ENCODE results near the gene RASA4. TPM values are rescaled to one million over a fixed set of nuclear protein-coding genes. Genes with fewer than 3 reads are reported as not detected.
"Not testable (repeated sequence)": the region's sequence is repeated elsewhere in the genome, so short reads cannot be mapped to it uniquely, and the experiment has no call there.

RASA4 gene
- polyA plus RNA-seq, 1 of the 3 experiments (the other 2 are of a cell fraction) = 31.7 TPM

DNA sequence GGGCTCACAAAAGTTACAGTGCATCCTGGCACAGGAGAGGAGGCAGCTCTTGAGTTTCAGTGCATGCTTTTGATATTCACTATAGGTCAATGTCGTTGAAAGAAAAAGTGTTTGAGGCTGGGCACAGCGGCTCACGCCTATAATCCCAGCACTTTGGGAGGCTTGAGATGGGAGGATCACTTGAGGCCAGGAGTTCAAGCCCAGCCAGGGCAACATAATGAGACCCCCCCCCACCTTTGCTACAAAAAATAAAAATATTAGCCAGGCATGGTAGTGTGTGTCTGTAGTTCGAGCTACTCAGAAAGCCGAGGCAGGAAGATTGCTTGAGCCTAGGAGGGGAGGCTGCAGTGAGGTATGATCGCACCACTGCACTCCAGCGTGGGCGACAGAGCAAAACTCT, 1.6 kb upstream of the RASA4 start:
- DNase-seq, CTCF ChIA-PET: not testable (repeated sequence)

DNA sequence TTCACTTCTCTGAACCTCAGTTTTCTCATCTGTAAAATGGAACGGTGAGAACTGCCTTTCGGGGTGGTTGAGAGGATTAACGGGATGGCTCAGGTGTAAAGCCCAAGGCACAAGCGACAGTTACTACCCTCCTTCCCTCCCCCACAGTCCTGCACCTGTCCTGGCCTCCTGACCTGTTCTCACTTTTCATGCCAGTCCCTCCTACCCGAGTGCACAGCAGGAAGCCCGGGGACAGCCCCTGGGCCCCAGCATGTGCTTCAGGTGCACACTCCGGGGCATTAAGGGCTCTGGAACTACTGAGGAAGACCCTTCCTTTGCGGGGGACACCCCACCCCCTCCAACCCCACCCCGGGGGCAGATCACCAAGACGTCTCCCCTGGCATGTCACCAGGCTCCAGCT, 626 bp downstream of the RASA4 start:
- H3K27ac ChIP-seq (ENCODE audit: low read depth in 2 of 2, low read length in 1 of 2); H3K4me1 ChIP-seq (ENCODE audit: control insufficient read depth in 1 of 2, insufficient read depth in 2 of 2, low read depth in 1 of 2, low read length in 1 of 2); DNase-seq; H2AFZ ChIP-seq (ENCODE audit: low read depth); H3K79me2 ChIP-seq (ENCODE audit: insufficient read depth); H3K27me3 ChIP-seq (ENCODE audit: insufficient read depth); H3F3A ChIP-seq (replicated peaks; ENCODE audit: insufficient read depth); H3K36me3 ChIP-seq (replicated peaks in 1 of 2; ENCODE audit: control insufficient read depth in 1 of 2, insufficient read depth in 2 of 2, low read length in 1 of 2); CTCF ChIA-PET; H3K4me3 ChIP-seq (ENCODE audit: low read depth in 2 of 2, low read length in 1 of 2); H3K9ac ChIP-seq; H3K9me3 ChIP-seq; H3K9me2 ChIP-seq; H4K20me1 ChIP-seq (ENCODE audit: insufficient read depth); POLR2A ChIA-PET; H3K4me2 ChIP-seq: not testable (repeated sequence)
- no CpG with 5 or more reads among the region's 10 CpGs for WGBS (ENCODE audit: low lambda C conversion rate)

More for the DNA sequence above, 1.6 kb upstream of the RASA4 start:
- 85% methylated on average over 4 of the region's 8 CpGs for WGBS (ENCODE audit: low lambda C conversion rate)
- H3F3A ChIP-seq (replicated peaks; ENCODE audit: insufficient read depth); H3K79me2 ChIP-seq (ENCODE audit: insufficient read depth); H3K9me3 ChIP-seq; H4K20me1 ChIP-seq (ENCODE audit: insufficient read depth); POLR2A ChIA-PET; H3K27me3 ChIP-seq (ENCODE audit: insufficient read depth); H3K4me3 ChIP-seq (ENCODE audit: low read depth in 2 of 2, low read length in 1 of 2); H2AFZ ChIP-seq (ENCODE audit: low read depth); H3K9me2 ChIP-seq; H3K4me1 ChIP-seq (ENCODE audit: control insufficient read depth in 1 of 2, insufficient read depth in 2 of 2, low read depth in 1 of 2, low read length in 1 of 2); H3K9ac ChIP-seq; H3K4me2 ChIP-seq; H3K36me3 ChIP-seq (replicated peaks in 1 of 2; ENCODE audit: control insufficient read depth in 1 of 2, insufficient read depth in 2 of 2, low read length in 1 of 2); H3K27ac ChIP-seq (ENCODE audit: low read depth in 2 of 2, low read length in 1 of 2): not testable (repeated sequence)

DNA sequence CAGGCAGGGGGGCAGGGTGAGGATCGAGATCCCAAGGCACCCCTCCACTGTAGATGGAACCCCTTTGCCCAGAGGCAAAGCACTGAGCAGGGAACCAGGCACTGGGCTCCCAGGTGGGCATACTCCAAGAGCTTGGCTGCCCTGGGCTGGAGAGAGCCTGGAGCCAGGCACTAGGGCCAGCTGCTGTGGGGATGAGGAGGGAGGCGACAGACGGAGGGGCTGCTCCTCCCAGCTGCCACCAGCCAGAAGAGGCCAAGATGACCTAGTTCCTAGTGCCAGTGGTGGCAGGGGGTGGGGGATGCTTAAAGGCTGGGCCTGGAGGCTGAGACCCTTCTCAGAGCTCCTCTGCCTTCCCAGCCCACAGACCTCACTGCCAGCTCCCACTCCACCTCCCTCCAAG, 1.7 kb downstream of the RASA4 start:
- WGBS (ENCODE audit: low lambda C conversion rate) = no CpG with 5 or more reads among the region's 3 CpGs
- H3K4me1 ChIP-seq (ENCODE audit: control insufficient read depth in 1 of 2, insufficient read depth in 2 of 2, low read depth in 1 of 2, low read length in 1 of 2); H4K20me1 ChIP-seq (ENCODE audit: insufficient read depth); H3F3A ChIP-seq (replicated peaks; ENCODE audit: insufficient read depth); H3K9ac ChIP-seq; H3K9me3 ChIP-seq; H3K4me3 ChIP-seq (ENCODE audit: low read depth in 2 of 2, low read length in 1 of 2); H3K36me3 ChIP-seq (replicated peaks in 1 of 2; ENCODE audit: control insufficient read depth in 1 of 2, insufficient read depth in 2 of 2, low read length in 1 of 2); DNase-seq; H3K27me3 ChIP-seq (ENCODE audit: insufficient read depth); H3K27ac ChIP-seq (ENCODE audit: low read depth in 2 of 2, low read length in 1 of 2); CTCF ChIA-PET; POLR2A ChIA-PET; H2AFZ ChIP-seq (ENCODE audit: low read depth); H3K4me2 ChIP-seq; H3K79me2 ChIP-seq (ENCODE audit: insufficient read depth); H3K9me2 ChIP-seq: not testable (repeated sequence)

DNA sequence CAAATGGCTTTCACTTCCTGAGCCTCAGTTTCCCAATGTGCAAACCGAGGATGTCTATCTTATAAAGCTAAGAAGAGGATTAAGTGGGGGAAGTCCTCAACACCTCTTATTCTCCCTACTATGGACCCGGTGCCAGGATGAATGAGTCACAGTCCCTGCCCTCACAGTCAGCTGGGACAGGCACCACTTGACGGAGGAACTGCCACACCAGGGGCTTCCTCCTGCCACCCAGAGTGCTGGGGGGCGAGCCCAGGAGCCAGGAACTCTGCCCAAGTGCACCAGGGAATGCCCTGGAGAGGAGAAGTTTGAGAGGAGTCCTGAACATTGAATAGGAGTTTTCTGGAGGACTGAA, 2.2 kb downstream of the RASA4 start:
- CTCF ChIA-PET; H3K4me1 ChIP-seq (ENCODE audit: control insufficient read depth in 1 of 2, insufficient read depth in 2 of 2, low read depth in 1 of 2, low read length in 1 of 2): not testable (repeated sequence)
- WGBS (ENCODE audit: low lambda C conversion rate) = no CpG with 5 or more reads among the region's 4 CpGs

DNA sequence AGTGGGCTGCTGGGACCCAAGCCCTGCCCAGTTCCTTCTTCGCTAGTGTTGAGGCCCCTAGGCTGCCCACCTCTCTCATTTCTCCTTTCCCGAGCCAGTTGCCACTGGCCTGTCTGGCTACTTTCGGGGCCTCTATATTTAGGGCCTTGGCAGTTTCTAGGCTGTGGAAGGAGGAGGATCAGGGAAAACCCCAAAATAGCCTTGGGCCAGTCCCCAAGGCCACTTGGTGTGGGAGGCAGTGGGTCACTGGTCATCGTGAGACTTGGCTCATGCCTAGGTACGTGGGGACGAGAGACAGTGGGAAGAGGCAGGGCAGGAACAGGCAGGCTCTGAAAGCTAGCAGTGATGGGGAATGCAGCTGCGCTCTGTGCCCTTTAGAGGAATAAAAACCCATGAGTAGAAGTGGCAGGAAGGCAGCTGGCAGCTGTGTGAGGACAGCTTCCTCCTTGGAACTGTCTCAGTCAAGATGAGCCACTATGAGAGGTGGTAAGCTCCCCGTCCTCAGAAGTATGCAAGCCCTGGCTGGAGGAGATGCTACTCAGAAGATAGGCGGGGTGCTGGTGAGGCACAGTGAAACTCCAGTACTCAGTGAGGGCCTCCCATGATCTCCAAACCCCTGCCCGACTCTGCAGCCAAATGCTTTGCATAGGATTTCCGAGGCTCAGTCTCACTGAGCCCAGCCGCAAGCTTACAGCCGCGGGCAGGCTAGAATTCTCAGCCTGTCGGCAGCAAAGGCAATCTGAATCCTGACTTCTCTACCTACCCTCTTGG, 2.8 kb downstream of the RASA4 start:
- POLR2A ChIA-PET; CTCF ChIA-PET; H3K4me1 ChIP-seq (ENCODE audit: control insufficient read depth in 1 of 2, insufficient read depth in 2 of 2, low read depth in 1 of 2, low read length in 1 of 2): not testable (repeated sequence)

More for the DNA sequence above, 2.2 kb downstream of the RASA4 start:
- H3F3A ChIP-seq (replicated peaks; ENCODE audit: insufficient read depth); H3K4me2 ChIP-seq; H3K9me2 ChIP-seq; H3K9me3 ChIP-seq; DNase-seq; H3K4me3 ChIP-seq (ENCODE audit: low read depth in 2 of 2, low read length in 1 of 2); H4K20me1 ChIP-seq (ENCODE audit: insufficient read depth); POLR2A ChIA-PET; H3K27me3 ChIP-seq (ENCODE audit: insufficient read depth); H2AFZ ChIP-seq (ENCODE audit: low read depth); H3K27ac ChIP-seq (ENCODE audit: low read depth in 2 of 2, low read length in 1 of 2); H3K36me3 ChIP-seq (replicated peaks in 1 of 2; ENCODE audit: control insufficient read depth in 1 of 2, insufficient read depth in 2 of 2, low read length in 1 of 2); H3K9ac ChIP-seq; H3K79me2 ChIP-seq (ENCODE audit: insufficient read depth): not testable (repeated sequence)

DNA sequence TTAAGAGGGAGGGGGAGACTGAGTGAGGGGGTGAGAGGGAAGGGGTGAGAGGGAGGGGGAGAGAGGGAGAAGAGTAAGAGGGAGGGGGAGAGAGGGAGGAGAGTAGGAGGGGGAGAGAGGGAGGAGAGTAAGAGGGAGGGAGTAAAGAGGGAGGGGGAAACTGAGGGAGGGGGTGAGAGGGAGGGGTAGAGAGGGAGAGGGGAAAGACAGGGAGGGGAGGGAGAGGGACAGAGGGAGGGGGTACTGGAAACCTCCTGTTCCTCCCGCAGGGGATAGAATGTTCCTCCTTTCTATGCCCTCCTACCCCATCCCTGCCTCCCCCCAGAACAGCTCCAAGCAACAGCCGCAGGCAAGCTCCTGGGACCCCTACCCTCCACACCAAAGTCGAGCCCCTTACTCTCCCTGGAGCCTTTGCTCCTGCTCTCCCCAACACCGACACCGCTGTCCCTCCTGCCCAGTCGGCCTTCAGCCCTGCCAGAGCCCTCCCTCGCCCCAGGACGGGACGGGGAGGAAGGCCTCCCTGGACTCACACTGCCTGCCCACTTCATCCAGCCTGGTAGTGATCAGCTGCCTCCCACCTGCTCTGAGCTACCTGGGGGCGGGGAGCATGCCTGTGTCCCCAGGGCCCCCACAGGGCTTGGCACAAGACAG, 4.8 kb downstream of the RASA4 start:
- Histone ChIP-seq H3K27ac (ENCODE audit: low read depth in 2 of 2, low read length in 1 of 2) (peak overlapping the region in 1 of 2 experiments; percentile 80; a peak in 2 of 4 replicates), H3K4me3 (ENCODE audit: low read depth in 2 of 2, low read length in 1 of 2) (peak overlapping the region in 1 of 2 experiments; percentile 30; a peak in 2 of 4 replicates), H3K4me2 (peak overlapping the region; percentile 48; the same call in 1 of the 2 replicates)
- DNase-seq; H3K9me3 ChIP-seq; CTCF ChIA-PET; H2AFZ ChIP-seq (ENCODE audit: low read depth); H3K4me1 ChIP-seq (ENCODE audit: control insufficient read depth in 1 of 2, insufficient read depth in 2 of 2, low read depth in 1 of 2, low read length in 1 of 2); H3K9ac ChIP-seq; POLR2A ChIA-PET; H3K36me3 ChIP-seq (replicated peaks in 1 of 2; ENCODE audit: control insufficient read depth in 1 of 2, insufficient read depth in 2 of 2, low read length in 1 of 2); H3K79me2 ChIP-seq (ENCODE audit: insufficient read depth); H4K20me1 ChIP-seq (ENCODE audit: insufficient read depth); H3F3A ChIP-seq (replicated peaks; ENCODE audit: insufficient read depth); H3K9me2 ChIP-seq; H3K27me3 ChIP-seq (ENCODE audit: insufficient read depth): not testable (repeated sequence)
- WGBS (ENCODE audit: low lambda C conversion rate) = 41% methylated on average over 8 of the region's 10 CpGs

More for the DNA sequence above, 2.8 kb downstream of the RASA4 start:
- not testable (repeated sequence) for H3K9ac ChIP-seq; H3K4me3 ChIP-seq (ENCODE audit: low read depth in 2 of 2, low read length in 1 of 2); H2AFZ ChIP-seq (ENCODE audit: low read depth); DNase-seq; H3F3A ChIP-seq (replicated peaks; ENCODE audit: insufficient read depth); H3K9me2 ChIP-seq; H3K27ac ChIP-seq (ENCODE audit: low read depth in 2 of 2, low read length in 1 of 2); H3K36me3 ChIP-seq (replicated peaks in 1 of 2; ENCODE audit: control insufficient read depth in 1 of 2, insufficient read depth in 2 of 2, low read length in 1 of 2); H3K27me3 ChIP-seq (ENCODE audit: insufficient read depth); H4K20me1 ChIP-seq (ENCODE audit: insufficient read depth); H3K4me2 ChIP-seq; H3K9me3 ChIP-seq; H3K79me2 ChIP-seq (ENCODE audit: insufficient read depth)
- WGBS (ENCODE audit: low lambda C conversion rate) = 96% methylated on average over 3 of the region's 15 CpGs
